ENCODE measurements around the gene CFAP210. TPM values are rescaled to one million over a fixed set of nuclear protein-coding genes. Genes with fewer than 3 reads are reported as not detected.

Gene CFAP210
- total and polyA plus RNA-seq, 2 experiments from 2014 or later: 0.30 TPM; not detected in 1

DNA sequence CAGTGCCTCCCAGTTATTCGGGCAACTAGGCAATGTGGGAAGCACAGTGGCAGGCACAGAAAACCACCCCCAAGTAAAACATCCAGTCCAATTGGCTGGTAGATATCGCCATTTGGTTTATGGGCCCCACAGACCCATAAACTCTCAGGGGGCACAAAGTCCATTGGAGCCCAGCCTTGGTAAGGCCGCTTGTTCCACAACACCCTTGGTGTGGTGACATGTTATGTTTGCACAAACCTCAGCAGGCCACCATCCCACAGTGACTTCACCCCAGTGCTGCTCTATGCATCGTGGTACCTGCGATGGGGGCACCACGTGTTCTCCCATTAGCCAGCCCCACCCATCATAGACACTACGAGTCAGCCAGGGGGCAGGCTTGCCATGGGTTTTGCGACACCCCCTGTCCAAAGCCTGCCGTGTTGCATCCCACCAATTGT, 18.6 kb upstream of the CFAP210 start:
- TF ChIP-seq, protein P1, sequence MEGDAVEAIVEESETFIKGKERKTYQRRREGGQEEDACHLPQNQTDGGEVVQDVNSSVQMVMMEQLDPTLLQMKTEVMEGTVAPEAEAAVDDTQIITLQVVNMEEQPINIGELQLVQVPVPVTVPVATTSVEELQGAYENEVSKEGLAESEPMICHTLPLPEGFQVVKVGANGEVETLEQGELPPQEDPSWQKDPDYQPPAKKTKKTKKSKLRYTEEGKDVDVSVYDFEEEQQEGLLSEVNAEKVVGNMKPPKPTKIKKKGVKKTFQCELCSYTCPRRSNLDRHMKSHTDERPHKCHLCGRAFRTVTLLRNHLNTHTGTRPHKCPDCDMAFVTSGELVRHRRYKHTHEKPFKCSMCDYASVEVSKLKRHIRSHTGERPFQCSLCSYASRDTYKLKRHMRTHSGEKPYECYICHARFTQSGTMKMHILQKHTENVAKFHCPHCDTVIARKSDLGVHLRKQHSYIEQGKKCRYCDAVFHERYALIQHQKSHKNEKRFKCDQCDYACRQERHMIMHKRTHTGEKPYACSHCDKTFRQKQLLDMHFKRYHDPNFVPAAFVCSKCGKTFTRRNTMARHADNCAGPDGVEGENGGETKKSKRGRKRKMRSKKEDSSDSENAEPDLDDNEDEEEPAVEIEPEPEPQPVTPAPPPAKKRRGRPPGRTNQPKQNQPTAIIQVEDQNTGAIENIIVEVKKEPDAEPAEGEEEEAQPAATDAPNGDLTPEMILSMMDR (IDR thresholded peaks at IDR 0.05; ENCODE audit: poor library complexity): no peak
- no peak for TF ChIP-seq EZH2 (IDR thresholded peaks at IDR 0.05; ENCODE audit: borderline replicate concordance)
- no peak for TF ChIP-seq EZH2phosphoT487 (IDR thresholded peaks at IDR 0.05; ENCODE audit: low read depth, severe bottlenecking, unreplicated experiment)
- no peak overlapping the region for H3K4me3 ChIP-seq
- H2AFZ ChIP-seq: no peak overlapping the region
- no peaks in the 10 kb centered on the region for H4K20me1 ChIP-seq (ENCODE audit: insufficient read depth, poor library complexity, severe bottlenecking)
- peak overlapping the region; percentile 54 for H3K27ac ChIP-seq
- no peak overlapping the region for H3K4me2 ChIP-seq
- H3K9me2 ChIP-seq (replicated peaks; ENCODE audit: insufficient read depth): no peaks in the 10 kb centered on the region
- H3K9me3 ChIP-seq (ENCODE audit: low read depth): no peaks in the 10 kb centered on the region
- H3K4me1 ChIP-seq (ENCODE audit: insufficient read depth): peaks cover 29% of the 10 kb centered on the region
- no peaks in the 10 kb centered on the region for H3K27me3 ChIP-seq
- no peaks in the 10 kb centered on the region for H3K79me2 ChIP-seq
- no peaks in the 10 kb centered on the region for H3K36me3 ChIP-seq (replicated peaks; ENCODE audit: insufficient read depth, low read depth)
- DNase-seq (ENCODE audit: low spot score): peak; percentile 70
- 80% methylated on average over 9 of the region's 9 CpGs for WGBS (ENCODE audit: low lambda C conversion rate, missing lambda C conversion rate)

DNA sequence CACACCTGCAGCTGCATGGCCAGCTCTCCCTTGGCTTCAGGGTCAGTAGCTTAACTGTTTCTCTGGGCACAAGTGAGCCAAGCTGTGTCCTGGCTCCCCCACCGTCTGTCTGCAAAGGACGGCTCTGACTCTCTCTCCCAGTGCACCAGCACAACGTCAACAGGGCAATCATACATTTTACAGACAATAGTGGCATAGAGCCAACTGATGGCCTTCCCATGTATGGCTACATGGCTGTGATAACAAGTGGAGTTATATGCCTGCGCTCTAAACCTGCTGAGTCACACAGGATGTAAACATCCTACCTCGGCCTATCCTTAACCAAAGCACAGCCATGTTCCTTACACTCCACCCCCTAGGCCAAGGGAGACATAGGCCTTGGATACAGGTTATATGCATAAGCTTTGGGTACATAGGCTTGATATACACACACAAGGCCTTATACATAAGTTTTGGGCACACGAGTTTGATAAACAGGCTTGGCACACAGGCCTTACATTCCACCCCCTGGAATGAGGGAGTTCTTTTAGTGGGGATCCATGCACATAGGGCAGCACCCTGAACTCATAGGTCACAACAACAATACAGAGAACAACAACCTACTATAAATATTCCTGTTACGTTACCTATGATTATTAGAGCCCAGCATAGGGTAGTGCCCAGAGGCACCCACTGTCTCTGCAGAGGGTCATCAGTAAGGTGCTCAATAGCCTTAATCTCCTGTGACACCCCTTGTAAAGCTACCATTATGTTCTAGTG, 17.7 kb upstream of the CFAP210 start:
- Histone ChIP-seq H3K27ac (peak overlapping the region; percentile 54), H3K27me3 (no peaks in the 10 kb centered on the region), H3K9me3 (ENCODE audit: low read depth) (no peaks in the 10 kb centered on the region), H2AFZ (no peak overlapping the region), H4K20me1 (ENCODE audit: insufficient read depth, poor library complexity, severe bottlenecking) (no peaks in the 10 kb centered on the region), H3K36me3 (replicated peaks; ENCODE audit: insufficient read depth, low read depth) (no peaks in the 10 kb centered on the region), H3K9me2 (replicated peaks; ENCODE audit: insufficient read depth) (no peaks in the 10 kb centered on the region), H3K79me2 (no peaks in the 10 kb centered on the region), H3K4me1 (ENCODE audit: insufficient read depth) (peaks cover 26% of the 10 kb centered on the region), H3K4me3 (no peak overlapping the region), H3K4me2 (peak overlapping the region; percentile 21)
- no peak for DNase-seq (ENCODE audit: low spot score)
- 92% methylated on average over 7 of the region's 7 CpGs for WGBS (ENCODE audit: low lambda C conversion rate, missing lambda C conversion rate)
- TF ChIP-seq, protein P1 (IDR thresholded peaks at IDR 0.05; ENCODE audit: poor library complexity): no peak
- no peak for TF ChIP-seq EZH2phosphoT487 (IDR thresholded peaks at IDR 0.05; ENCODE audit: low read depth, severe bottlenecking, unreplicated experiment)

DNA sequence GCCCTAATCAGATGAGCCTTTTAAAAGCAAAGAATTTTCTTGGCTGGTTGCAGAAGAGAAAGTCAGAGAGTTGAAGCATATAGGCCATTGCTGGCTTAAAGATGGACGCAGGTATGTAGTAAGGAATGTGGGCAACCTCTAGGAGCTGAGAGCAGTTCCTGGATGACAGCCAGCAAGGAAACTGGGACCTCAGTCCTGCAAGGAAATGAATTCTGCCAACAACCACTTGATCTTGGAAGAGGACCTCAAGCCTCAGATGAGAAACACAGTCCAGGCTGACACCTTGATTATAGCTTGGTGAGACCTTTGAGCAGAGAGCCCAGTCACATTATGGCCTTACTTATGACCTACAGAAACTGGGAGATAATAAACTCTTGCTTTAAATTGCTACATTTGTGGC, 15.8 kb upstream of the CFAP210 start:
- 95% methylated on average over 1 of the region's 1 CpG for WGBS (ENCODE audit: low lambda C conversion rate, missing lambda C conversion rate)
- H3K79me2 ChIP-seq: no peaks in the 10 kb centered on the region
- peak overlapping the region; percentile 24 for H3K27ac ChIP-seq
- no peaks in the 10 kb centered on the region for H3K9me3 ChIP-seq (ENCODE audit: low read depth)
- no peak for DNase-seq (ENCODE audit: low spot score)
- peaks cover 6% of the 10 kb centered on the region for H3K4me1 ChIP-seq (ENCODE audit: insufficient read depth)
- no peak overlapping the region for H2AFZ ChIP-seq
- no peak overlapping the region for H3K4me3 ChIP-seq
- H3K9me2 ChIP-seq (replicated peaks; ENCODE audit: insufficient read depth): no peaks in the 10 kb centered on the region
- no peak overlapping the region for H3K4me2 ChIP-seq
- H4K20me1 ChIP-seq (ENCODE audit: insufficient read depth, poor library complexity, severe bottlenecking): no peaks in the 10 kb centered on the region
- H3K36me3 ChIP-seq (replicated peaks; ENCODE audit: insufficient read depth, low read depth): no peaks in the 10 kb centered on the region
- TF ChIP-seq EZH2 (IDR thresholded peaks at IDR 0.05; ENCODE audit: borderline replicate concordance) (no peak), EZH2phosphoT487 (IDR thresholded peaks at IDR 0.05; ENCODE audit: low read depth, severe bottlenecking, unreplicated experiment) (no peak)
- TF ChIP-seq, protein P1 (IDR thresholded peaks at IDR 0.05; ENCODE audit: poor library complexity): no peak
- H3K27me3 ChIP-seq: no peaks in the 10 kb centered on the region
